H1 (cell line): ENCODE results near the gene CPEB3. TPM values are rescaled to one million over a fixed set of nuclear protein-coding genes. Genes with fewer than 3 reads are reported as not detected.

Experiments used
- CTCF ChIA-PET: fragments of 300-600 bp; sonication (Branson Sonifier 250); formaldehyde crosslinking; loops from one replicate; lab custom pipeline; 2021; ENCODE audit not compliant: partially characterized antibody; lab: Charles Lee
- POLR2A ChIA-PET: fragments of 300-600 bp; sonication (Branson Sonifier 250); formaldehyde crosslinking; loops from one replicate; lab custom pipeline; 2021; ENCODE audit warnings: inconsistent platforms; ENCODE audit not compliant: partially characterized antibody; lab: Charles Lee
- DNase-seq, 2 experiments: peaks; one replicate each; pipeline versions ENCODE4 v3.0.0 to v3.0.0-alpha.2; 2010 to 2022; ENCODE audit warnings: low spot score in 2 of 2, low read depth in 1 of 2, mixed read lengths in 1 of 2
- FAIRE-seq: peaks from 2 replicates; lab custom pipeline; 2011; peaks lifted over from hg19 to GRCh38; lab: Jason Lieb, UNC
- H2AFZ ChIP-seq: 2 replicates; pipeline ENCODE4 v1.8.1; 2012; ENCODE audit warnings: low read length, inconsistent platforms
- H2AK5ac ChIP-seq: 2 replicates; pipeline ENCODE4 v1.6.1; 2013; ENCODE audit warnings: low read depth, low read length
- H2BK120ac ChIP-seq: replicated peaks from 2 replicates; pipeline ENCODE3; 2013; ENCODE audit warnings: low read depth, low read length, inconsistent platforms
- H2BK12ac ChIP-seq: 2 replicates; pipeline ENCODE4 v1.6.1; 2013; ENCODE audit warnings: low read depth, low read length
- H2BK15ac ChIP-seq: 2 replicates; pipeline ENCODE4 v1.6.1; 2013; ENCODE audit warnings: low read length
- H2BK20ac ChIP-seq: 2 replicates; pipeline ENCODE4 v1.6.1; 2013; ENCODE audit warnings: low read length
- H2BK5ac ChIP-seq: 2 replicates; pipeline ENCODE4 v1.6.1; 2013; ENCODE audit warnings: low read depth, low read length
- H3K14ac ChIP-seq: 2 replicates; pipeline ENCODE4 v1.6.1; 2013; ENCODE audit warnings: inconsistent platforms; ENCODE audit not compliant: insufficient read length
- H3K18ac ChIP-seq: 2 replicates; pipeline ENCODE4 v1.6.1; 2013; ENCODE audit warnings: low read length; ENCODE audit errors: extremely low read depth
- H3K23ac ChIP-seq: 2 replicates; pipeline ENCODE4 v1.6.1; 2013; ENCODE audit warnings: inconsistent platforms; ENCODE audit not compliant: insufficient read length
- H3K23me2 ChIP-seq: 2 replicates; pipeline ENCODE4 v1.6.1; 2013; ENCODE audit warnings: low read depth, low read length
- H3K27ac ChIP-seq: 2 replicates; pipeline ENCODE4 v1.6.1; 2011; ENCODE audit warnings: low read depth, low read length, inconsistent platforms
- H3K27me3 ChIP-seq, 4 experiments: replicated peaks in 1 of 4; 1 replicate in 1 of 4; 2 replicates in 3 of 4; pipeline versions ENCODE4 v1.6.1 to v1.8.1; 2011 to 2013; ENCODE audit warnings: low read length in 3 of 4, mild to moderate bottlenecking in 3 of 4, inconsistent platforms in 2 of 4, mixed read lengths in 2 of 4, moderate library complexity in 1 of 4; ENCODE audit not compliant: control insufficient read depth in 3 of 4, insufficient read depth in 3 of 4; ENCODE audit errors: extremely low read depth in 1 of 4
- H3K36me3 ChIP-seq, 4 experiments: 2 replicates each; pipeline versions ENCODE4 v1.6.1 to v1.8.1; 2011 to 2013; ENCODE audit warnings: mild to moderate bottlenecking in 4 of 4, low read length in 3 of 4, moderate library complexity in 2 of 4, control low read depth in 1 of 4, inconsistent platforms in 1 of 4; ENCODE audit not compliant: insufficient read depth in 4 of 4, control insufficient read depth in 2 of 4
- H3K4ac ChIP-seq: replicated peaks from 2 replicates; pipeline ENCODE3; 2013; ENCODE audit warnings: low read length, low read depth, mixed read lengths, inconsistent platforms; ENCODE audit not compliant: insufficient read length
- H3K4me1 ChIP-seq, 4 experiments: replicated peaks in 1 of 4; 1 replicate in 1 of 4; 2 replicates in 3 of 4; pipeline versions ENCODE4 v1.6.1 to v1.8.1; 2011 to 2013; ENCODE audit warnings: low read length in 3 of 4, inconsistent platforms in 2 of 4, mixed read lengths in 1 of 4; ENCODE audit not compliant: insufficient read depth in 4 of 4, control insufficient read depth in 3 of 4
- H3K4me2 ChIP-seq, 2 experiments: 2 replicates each; pipeline versions ENCODE4 v1.6.1 to v1.8.1; 2011 to 2013; ENCODE audit warnings: low read depth in 2 of 2, low read length in 2 of 2, control low read depth in 1 of 2, inconsistent platforms in 1 of 2, mild to moderate bottlenecking in 1 of 2; ENCODE audit not compliant: insufficient read depth in 1 of 2
- H3K4me3 ChIP-seq, 4 experiments: fragments of 200-600, 300-600 bp in 1 of 4; sonication (generic), shearing (Covaris generic), sonication (Bioruptor Twin) in 1 of 4; 2 replicates each; pipeline versions ENCODE4 v1.5.1 to v1.8.1; 2011 to 2016; ENCODE audit warnings: low read length in 4 of 4, low read depth in 3 of 4, control low read depth in 2 of 4, inconsistent platforms in 2 of 4, mild to moderate bottlenecking in 2 of 4, mixed read lengths in 1 of 4, moderate library complexity in 1 of 4; ENCODE audit not compliant: insufficient read depth in 2 of 4; ENCODE audit errors: extremely low read depth in 1 of 4
- H3K56ac ChIP-seq: replicated peaks from 2 replicates; pipeline ENCODE3; 2013; ENCODE audit warnings: low read depth, mild to moderate bottlenecking, mixed read lengths, low read length, inconsistent platforms; ENCODE audit not compliant: insufficient read length
- H3K79me1 ChIP-seq: 2 replicates; pipeline ENCODE4 v1.6.1; 2013; ENCODE audit warnings: low read depth, low read length, control low read depth
- H3K79me2 ChIP-seq, 2 experiments: 2 replicates each; pipeline versions ENCODE4 v1.6.1 to v1.8.1; 2012 to 2013; ENCODE audit warnings: low read length in 2 of 2, mild to moderate bottlenecking in 2 of 2, inconsistent platforms in 1 of 2; ENCODE audit not compliant: insufficient read depth in 2 of 2, control insufficient read depth in 1 of 2
- H3K9ac ChIP-seq, 4 experiments: replicated peaks in 1 of 4; 1 replicate in 1 of 4; 2 replicates in 3 of 4; pipeline versions ENCODE4 v1.6.1 to v1.8.1; 2011 to 2013; ENCODE audit warnings: low read depth in 3 of 4, low read length in 3 of 4, control low read depth in 2 of 4, mild to moderate bottlenecking in 2 of 4, moderate library complexity in 2 of 4, inconsistent platforms in 1 of 4; ENCODE audit errors: extremely low read depth in 1 of 4
- H3K9me3 ChIP-seq, 2 experiments: 2 replicates each; pipeline versions ENCODE4 v1.6.1 to v1.8.1; 2012 to 2013; ENCODE audit warnings: mild to moderate bottlenecking in 2 of 2, moderate library complexity in 2 of 2, control low read depth in 1 of 2, inconsistent platforms in 1 of 2, low read depth in 1 of 2, low read length in 1 of 2, mixed read lengths in 1 of 2; ENCODE audit not compliant: insufficient read depth in 2 of 2
- H4K20me1 ChIP-seq, 2 experiments: replicated peaks in 1 of 2; 2 replicates each; pipeline versions ENCODE3 to v1.8.1; 2011 to 2013; ENCODE audit warnings: inconsistent platforms in 2 of 2, low read length in 2 of 2, mild to moderate bottlenecking in 1 of 2; ENCODE audit not compliant: insufficient read depth in 2 of 2, control insufficient read depth in 1 of 2
- H4K5ac ChIP-seq: 2 replicates; pipeline ENCODE4 v1.6.1; 2013; ENCODE audit warnings: low read length, low read depth, mixed read lengths, inconsistent platforms; ENCODE audit not compliant: insufficient read length
- H4K8ac ChIP-seq: 2 replicates; pipeline ENCODE4 v1.8.0; 2013; ENCODE audit warnings: mild to moderate bottlenecking, moderate library complexity, low read length, inconsistent platforms; ENCODE audit not compliant: insufficient read depth; ENCODE audit errors: extremely low read depth
- H4K91ac ChIP-seq: replicated peaks from 2 replicates; pipeline ENCODE3; 2013; ENCODE audit warnings: low read length, mixed read lengths, inconsistent platforms; ENCODE audit not compliant: insufficient read length
- ATF2 ChIP-seq: IDR thresholded peaks from 2 replicates; pipeline ENCODE4 v1.6.1; 2012; ENCODE audit warnings: low read length, inconsistent platforms
- KDM1A ChIP-seq: fragments of 200-600, 300-600 bp; sonication (generic); IDR thresholded peaks from 2 replicates; pipeline ENCODE4 v1.7.1; 2016; ENCODE audit warnings: mild to moderate bottlenecking, low read length, borderline replicate concordance
- NRF1 ChIP-seq: IDR thresholded peaks from 2 replicates; pipeline ENCODE4 v1.6.1; 2011; ENCODE audit warnings: mild to moderate bottlenecking, low read depth, low read length, improper control_type of control experiment
- RAD21 ChIP-seq, 2 experiments: IDR thresholded peaks in 1 of 2; conservative IDR thresholded peaks in 1 of 2; 2 replicates each; pipeline ENCODE4 v1.6.1; 2011; ENCODE audit warnings: low read depth in 2 of 2, low read length in 2 of 2, improper control_type of control experiment in 1 of 2, inconsistent platforms in 1 of 2, mild to moderate bottlenecking in 1 of 2, moderate library complexity in 1 of 2
- RXRA ChIP-seq: IDR thresholded peaks from 2 replicates; pipeline ENCODE4 v1.6.1; 2011; ENCODE audit warnings: low read depth, mild to moderate bottlenecking, low read length, moderate library complexity; ENCODE audit not compliant: insufficient read depth
- SIN3A ChIP-seq, 2 experiments: IDR thresholded peaks in 1 of 2; conservative IDR thresholded peaks in 1 of 2; 2 replicates each; pipeline ENCODE4 v1.6.1; 2011 to 2012; ENCODE audit warnings: low read length in 2 of 2, improper control_type of control experiment in 1 of 2, low read depth in 1 of 2, mild to moderate bottlenecking in 1 of 2
- SP2 ChIP-seq: IDR thresholded peaks from 2 replicates; pipeline ENCODE4 v1.6.1; 2012; ENCODE audit warnings: mild to moderate bottlenecking, low read length, inconsistent platforms
- TAF1 ChIP-seq: IDR thresholded peaks from 2 replicates; pipeline ENCODE4 v1.6.1; 2011; ENCODE audit warnings: mild to moderate bottlenecking, low read depth, low read length
- ZNF274 ChIP-seq: IDR thresholded peaks from 2 replicates; pipeline ENCODE4 v1.7.0; 2012; ENCODE audit warnings: low read length, borderline replicate concordance; ENCODE audit errors: extremely low read depth
- WGBS, 2 experiments: shearing (Covaris generic) in 1 of 2; methylation state at CpG; one replicate each; pipeline versions ENCODE4 v1.1.6 to v1.1.7; 2013 to 2015; ENCODE audit warnings: low lambda C conversion rate in 2 of 2, mixed read lengths in 2 of 2, inconsistent platforms in 1 of 2, low coverage in 1 of 2, missing lambda C conversion rate in 1 of 2; ENCODE audit not compliant: insufficient replicate concordance in 2 of 2, insufficient coverage in 1 of 2, insufficient read length in 1 of 2; ENCODE audit errors: extremely low coverage in 1 of 2, missing lambda C conversion rate in 1 of 2; 5-methylcytosine and 5-hydroxymethylcytosine counted together
- polyA plus RNA-seq, 7 experiments: library from polyadenylated mRNA; depleted of rRNA in 3 of 7; stranded (reverse) in 5 of 7; unstranded in 2 of 7; fragments of >200 nt in 5 of 7; fragments of 200-250 nt in 2 of 7; gene quantifications; 1 replicate in 5 of 7; 2 replicates in 1 of 7; 4 replicates in 1 of 7; pipeline versions ENCODE4 v1.2.1 to v1.2.3, GENCODE V29; 2011 to 2013; ENCODE audit warnings: missing spikeins in 2 of 7, mixed read lengths in 2 of 7
- total RNA-seq: library from RNA; stranded (reverse); fragmentation: NEBNext Ultra II Directional; extraction: Animal tissue kit (Norgen Biotek cat#: 25700); gene quantifications from 2 replicates; pipeline ENCODE4 v1.2.1, GENCODE V29; 2021

Gene CPEB3
- total and polyA plus RNA-seq, 2 of the 8 experiments (the other 6 are each of a cell fraction or from before 2014, with no cell fraction given) = 0.39 to 1.7 TPM

GRCh38 chr10:92074126-92074887, 216.6 kb downstream of the CPEB3 start:
- Histone ChIP-seq H4K20me1 (no peaks in the 10 kb centered on the region), H3K4me1 (no peaks in the 10 kb centered on the region), H2AK5ac (no peak overlapping the region), H3K14ac (no peak overlapping the region), H3K23me2 (no peaks in the 10 kb centered on the region), H3K4ac (no peak overlapping the region), H2BK12ac (no peak overlapping the region), H3K27ac (no peak overlapping the region), H3K9ac (no peak overlapping the region), H2BK15ac (no peak overlapping the region), H2BK120ac (no peak overlapping the region), H3K79me2 (no peaks in the 10 kb centered on the region), H3K23ac (no peak overlapping the region), H4K91ac (no peak overlapping the region), H3K4me2 (no peak overlapping the region), H4K8ac (no peak overlapping the region), H3K9me3 (no peaks in the 10 kb centered on the region), H2AFZ (no peak overlapping the region), H4K5ac (no peak overlapping the region), H3K56ac (no peak overlapping the region), H3K18ac (no peak overlapping the region), H3K79me1 (no peaks in the 10 kb centered on the region), H2BK5ac (no peak overlapping the region), H3K36me3 (no peaks in the 10 kb centered on the region), H3K4me3 (no peak overlapping the region), H2BK20ac (no peak overlapping the region), H3K27me3 (no peaks in the 10 kb centered on the region)
- ChIA-PET CTCF (interaction anchor here (0.5 to 1.6 kb wide), 5 partner anchors 12 to 363 kb away, joined by 3 to 9 read pairs (median 3); no protein-coding TSS in a partner anchor), POLR2A (interaction anchor here (0.7 kb wide), 1 partner anchor 223 kb away, joined by 3 read pairs; no protein-coding TSS in a partner anchor)
- WGBS, 2 experiments = 92% methylated on average over 6 of the region's 6 CpGs; no CpG with 5 or more reads in 1 of the 2 experiments
- DNase-seq (no peak), FAIRE-seq (no peak)
- TF ChIP-seq SP2 (no peak), KDM1A (no peak), SIN3A (conservative IDR thresholded peaks at IDR 0.05 in 1 of 2, IDR thresholded peaks at IDR 0.05 in 1 of 2; ENCODE audit: low read depth in 1 of 2, low read length in 2 of 2) (no peak), ATF2 (no peak), TAF1 (no peak), NRF1 (no peak), ZNF274 (no peak), RAD21 (IDR thresholded peaks at IDR 0.05 in 1 of 2, conservative IDR thresholded peaks at IDR 0.05 in 1 of 2; ENCODE audit: low read depth in 2 of 2, low read length in 2 of 2) (no peak), RXRA (no peak)
